Body of pancreas (tissue), 4 donors: Measurements from ENCODE around the gene P4HB. TPM values are rescaled to one million over a fixed set of nuclear protein-coding genes. Genes with fewer than 3 reads are reported as not detected.

Experiments used
- ATAC-seq: fragments of 150-250 bp; one replicate; pipeline ENCODE4 v1.9.1; 2016
- DNase-seq, 4 donors: peaks; one replicate each; pipeline ENCODE4 v3.0.0-alpha.2; 2019
- H3K27ac ChIP-seq, 4 donors: fragments of 200-600 bp; sonication (generic); 1 replicate in 3 of 4; 2 replicates in 1 of 4; pipeline versions ENCODE4 v1.5.1 to v1.6.1; 2016 to 2019; ENCODE audit warnings: mild to moderate bottlenecking in 1 of 4, mixed read lengths in 1 of 4, moderate library complexity in 1 of 4
- H3K27me3 ChIP-seq, 2 donors: fragments of 200-600 bp; sonication (generic); one replicate each; pipeline ENCODE4 v1.6.0; 2016; ENCODE audit warnings: mild to moderate bottlenecking in 1 of 2
- H3K36me3 ChIP-seq, 2 donors: fragments of 200-600 bp; sonication (generic); replicated peaks in 1 of 2; 2 replicates each; pipeline ENCODE4 v1.5.1; 2016; ENCODE audit warnings: low read depth in 2 of 2; ENCODE audit not compliant: insufficient read depth in 1 of 2
- H3K4me1 ChIP-seq: fragments of 200-600 bp; sonication (generic); one replicate; pipeline ENCODE4 v1.6.0; 2016
- H3K4me3 ChIP-seq, 2 donors: fragments of 200-600 bp; sonication (generic); 1 replicate in 1 of 2; 2 replicates in 1 of 2; pipeline ENCODE4 v1.5.1; 2016 to 2019
- H3K9me3 ChIP-seq, 3 donors: fragments of 200-600 bp; sonication (generic); 1 replicate in 2 of 3; 2 replicates in 1 of 3; pipeline ENCODE4 v1.5.1; 2016
- CTCF ChIP-seq, 7 experiments: fragments of 450-650 bp in 4 of 7; fragments of 200-600 bp in 3 of 7; sonication (generic) in 3 of 7; IDR thresholded peaks; one replicate each; pipeline ENCODE4 v1.5.1; 2016 to 2019; ENCODE audit warnings: antibody characterized with exemption in 7 of 7
- POLR2A ChIP-seq, 3 donors: fragments of 450-650 bp; IDR thresholded peaks; one replicate each; pipeline ENCODE4 v1.6.1; 2016; ENCODE audit warnings: antibody characterized with exemption in 3 of 3, mild to moderate bottlenecking in 2 of 3
- WGBS, 2 donors: methylation state at CpG; one replicate each; pipeline ENCODE4 v1.1.5; 2017; 5-methylcytosine and 5-hydroxymethylcytosine counted together
- intact Hi-C: fragments of 100-400 bp; cut with DNase I; formaldehyde crosslinking; loops from one replicate; pipeline ENCODE4 v1.15.1; 2023
- total RNA-seq, 2 donors: library from RNA; depleted of rRNA; stranded (reverse); fragments of >200 nt; gene quantifications; one replicate each; pipeline ENCODE4 v1.1.0, GENCODE V29; 2016

P4HB gene
- total RNA-seq, 2 donors from 2014 or later = 1,462 to 4,394 TPM

- Histone ChIP-seq H3K27ac (peak overlapping the region in 2 of 4 donors; percentile 14 to 27), H3K4me1 (peaks cover 26% of the 10 kb centered on the region), H3K4me3 (no peak overlapping the region), H3K9me3 (no peaks in the 10 kb centered on the region), H3K36me3 (peaks cover 47 to 53% of the 10 kb centered on the region in 2 donors), H3K27me3 (no peaks in the 10 kb centered on the region)
- WGBS, 2 donors = 58 to 64% methylated on average over 11 to 24 of the region's 24 CpGs
- intact Hi-C loops = no loop called here
- DNase-seq = peak in 1 of 4 donors; percentile 42
- ATAC-seq = no peak
- TF ChIP-seq POLR2A (IDR thresholded peaks at IDR 0.05) (no peak), CTCF (IDR thresholded peaks at IDR 0.05) (no peak)
These were observed 13.3 kb downstream of the P4HB start for GRCh38 chr17:81846743-81847689.

GRCh38 chr17:81845881-81846742 lies 14.2 kb downstream of the P4HB start:
- no peak for DNase-seq
- 84 to 86% methylated on average over 21 to 38 of the region's 38 CpGs for WGBS, 2 donors
- no peak for ATAC-seq
- H3K27ac ChIP-seq = peak overlapping the region in 2 of 4 donors; percentile 14 to 27
- peaks cover 42 to 46% of the 10 kb centered on the region in 2 donors for H3K36me3 ChIP-seq
- intact Hi-C loops = no loop called here
- TF ChIP-seq POLR2A (IDR thresholded peaks at IDR 0.05) = no peak
- no peak for TF ChIP-seq CTCF (IDR thresholded peaks at IDR 0.05)
- H3K27me3 ChIP-seq = no peaks in the 10 kb centered on the region
- H3K4me1 ChIP-seq = peaks cover 35% of the 10 kb centered on the region
- H3K9me3 ChIP-seq = no peaks in the 10 kb centered on the region
- no peak overlapping the region for H3K4me3 ChIP-seq

- Histone ChIP-seq H3K27ac (peak overlapping the region in 1 of 4 donors; percentile 27), H3K9me3 (no peaks in the 10 kb centered on the region), H3K4me3 (no peak overlapping the region), H3K27me3 (no peaks in the 10 kb centered on the region), H3K36me3 (peaks cover 42% of the 10 kb centered on the region in 2 donors), H3K4me1 (peaks cover 40% of the 10 kb centered on the region)
- ATAC-seq = no peak
- intact Hi-C loops = no loop called here
- 85 to 88% methylated on average over 11 to 13 of the region's 13 CpGs for WGBS, 2 donors
- no peak for TF ChIP-seq CTCF (IDR thresholded peaks at IDR 0.05)
- no peak for TF ChIP-seq POLR2A (IDR thresholded peaks at IDR 0.05)
- no peak for DNase-seq
These were observed 15.0 kb downstream of the P4HB start for GRCh38 chr17:81845361-81845760.

GRCh38 chr17:81844887-81845286 lies 15.4 kb downstream of the P4HB start:
- DNase-seq (no peak), ATAC-seq (no peak)
- Histone ChIP-seq H3K4me3 (no peak overlapping the region), H3K27me3 (no peaks in the 10 kb centered on the region), H3K9me3 (no peaks in the 10 kb centered on the region), H3K27ac (no peak overlapping the region), H3K36me3 (peaks cover 42% of the 10 kb centered on the region in 2 donors), H3K4me1 (peaks cover 40% of the 10 kb centered on the region)
- WGBS, 2 donors = 79 to 84% methylated on average over 9 to 13 of the region's 13 CpGs
- intact Hi-C loops = no loop called here
- no peak for TF ChIP-seq POLR2A (IDR thresholded peaks at IDR 0.05)
- TF ChIP-seq CTCF (IDR thresholded peaks at IDR 0.05) = no peak
